ENCODE results near the gene MT3. TPM values are rescaled to one million over a fixed set of nuclear protein-coding genes. Genes with fewer than 3 reads are reported as not detected.
A peak's percentile ranks its signal among the peaks of the same experiment; 100 is the strongest.
"Not testable (repeated sequence)": the region's sequence is repeated elsewhere in the genome, so short reads cannot be mapped to it uniquely, and the experiment has no call there.

The MT3 gene
- total RNA-seq, 4 donors from 2014 or later = not detected

DNA sequence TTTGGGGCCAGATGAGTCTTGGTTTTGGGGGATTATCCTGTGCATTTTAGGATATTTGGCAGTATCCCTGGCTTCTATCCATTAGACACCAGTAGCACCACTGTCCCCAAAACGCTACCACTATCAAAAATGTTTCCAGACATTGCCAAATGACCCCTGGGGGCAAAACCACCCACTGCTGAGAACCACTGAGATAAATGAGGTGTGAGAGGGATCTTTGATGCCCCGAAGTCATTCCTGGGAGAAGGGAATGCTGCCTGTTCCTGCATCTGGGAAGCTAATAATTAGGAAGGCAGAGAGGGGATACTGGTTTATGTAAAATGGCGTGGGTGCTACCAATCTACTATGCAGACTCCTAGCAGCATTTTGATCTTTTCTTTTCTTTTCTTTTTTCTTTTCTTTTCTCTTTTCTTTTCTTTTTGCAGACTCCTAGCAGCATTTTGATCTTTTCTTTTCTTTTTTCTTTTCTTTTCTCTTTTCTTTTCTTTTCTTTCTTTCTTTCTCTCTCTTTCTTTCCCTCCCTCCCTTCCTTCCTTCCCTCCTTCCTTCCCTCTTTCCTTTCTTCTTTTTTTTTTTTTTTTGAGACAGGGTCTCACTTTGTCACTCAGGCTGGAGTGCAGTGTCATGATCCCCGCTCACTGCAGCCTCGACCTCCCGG, 8.8 kb upstream of the MT3 start:
- Histone ChIP-seq H3K36me3 (no peaks in the 10 kb centered on the region), H3K9me3 (no peaks in the 10 kb centered on the region), H3K4me1 (peaks cover 2% of the 10 kb centered on the region), H3K4me3 (no peak overlapping the region), H3K27ac (no peak overlapping the region), H3K27me3 (no peaks in the 10 kb centered on the region)
- DNase-seq (ENCODE audit: low spot score in 2 of 2) = no peak
- 82% methylated on average over 6 of the region's 6 CpGs for WGBS
- TF ChIP-seq EP300 (IDR thresholded peaks at IDR 0.05) = no peak
- TF ChIP-seq, protein P1, sequence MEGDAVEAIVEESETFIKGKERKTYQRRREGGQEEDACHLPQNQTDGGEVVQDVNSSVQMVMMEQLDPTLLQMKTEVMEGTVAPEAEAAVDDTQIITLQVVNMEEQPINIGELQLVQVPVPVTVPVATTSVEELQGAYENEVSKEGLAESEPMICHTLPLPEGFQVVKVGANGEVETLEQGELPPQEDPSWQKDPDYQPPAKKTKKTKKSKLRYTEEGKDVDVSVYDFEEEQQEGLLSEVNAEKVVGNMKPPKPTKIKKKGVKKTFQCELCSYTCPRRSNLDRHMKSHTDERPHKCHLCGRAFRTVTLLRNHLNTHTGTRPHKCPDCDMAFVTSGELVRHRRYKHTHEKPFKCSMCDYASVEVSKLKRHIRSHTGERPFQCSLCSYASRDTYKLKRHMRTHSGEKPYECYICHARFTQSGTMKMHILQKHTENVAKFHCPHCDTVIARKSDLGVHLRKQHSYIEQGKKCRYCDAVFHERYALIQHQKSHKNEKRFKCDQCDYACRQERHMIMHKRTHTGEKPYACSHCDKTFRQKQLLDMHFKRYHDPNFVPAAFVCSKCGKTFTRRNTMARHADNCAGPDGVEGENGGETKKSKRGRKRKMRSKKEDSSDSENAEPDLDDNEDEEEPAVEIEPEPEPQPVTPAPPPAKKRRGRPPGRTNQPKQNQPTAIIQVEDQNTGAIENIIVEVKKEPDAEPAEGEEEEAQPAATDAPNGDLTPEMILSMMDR (IDR thresholded peaks at IDR 0.05) = no peak
- TF ChIP-seq POLR2A (IDR thresholded peaks at IDR 0.05) = no peak
- no peak for TF ChIP-seq POLR2AphosphoS5 (IDR thresholded peaks at IDR 0.05)

DNA sequence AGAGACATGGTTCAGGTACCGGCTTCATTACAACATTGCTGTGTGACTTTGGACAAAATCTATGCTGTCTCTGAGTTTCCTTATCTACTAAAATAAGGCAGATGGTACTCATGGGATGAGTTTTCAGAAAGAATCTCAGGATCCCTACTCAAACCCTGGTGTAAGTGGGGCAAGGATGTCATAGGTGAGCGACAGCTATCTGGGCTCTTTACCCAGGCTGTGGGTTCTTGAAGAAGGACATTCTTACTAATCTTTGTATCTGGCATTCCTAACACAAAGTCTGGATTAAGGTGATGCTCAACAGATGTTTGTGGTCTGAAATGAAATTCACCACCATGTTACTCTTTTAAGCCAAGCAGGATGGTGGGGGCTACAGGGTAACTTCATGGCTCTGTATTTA, 6.4 kb upstream of the MT3 start:
- not testable (repeated sequence) for H3K9me3 ChIP-seq; H3K4me1 ChIP-seq; H3K4me3 ChIP-seq; H3K36me3 ChIP-seq; H3K27me3 ChIP-seq; H3K27ac ChIP-seq; DNase-seq (ENCODE audit: low spot score in 2 of 2)
- WGBS = 89% methylated on average over 2 of the region's 2 CpGs

GRCh38 chr16:56583351-56584168, 5.8 kb upstream of the MT3 start:
- H3K36me3 ChIP-seq = no peaks in the 10 kb centered on the region
- DNase-seq (ENCODE audit: low spot score in 2 of 2) = no peak
- no peaks in the 10 kb centered on the region for H3K4me1 ChIP-seq
- H3K9me3 ChIP-seq = no peaks in the 10 kb centered on the region
- no peak overlapping the region for H3K4me3 ChIP-seq
- TF ChIP-seq, protein P1 (IDR thresholded peaks at IDR 0.05) = no peak
- TF ChIP-seq POLR2A (IDR thresholded peaks at IDR 0.05) = no peak
- TF ChIP-seq POLR2AphosphoS5 (IDR thresholded peaks at IDR 0.05) = no peak
- no peak for TF ChIP-seq EP300 (IDR thresholded peaks at IDR 0.05)
- 80% methylated on average over 11 of the region's 11 CpGs for WGBS
- no peak overlapping the region for H3K27ac ChIP-seq
- H3K27me3 ChIP-seq = peaks cover 5% of the 10 kb centered on the region

GRCh38 chr16:56584276-56584675, 5.1 kb upstream of the MT3 start:
- no peaks in the 10 kb centered on the region for H3K9me3 ChIP-seq
- TF ChIP-seq EP300 (IDR thresholded peaks at IDR 0.05) (no peak), POLR2A (IDR thresholded peaks at IDR 0.05) (no peak), POLR2AphosphoS5 (IDR thresholded peaks at IDR 0.05) (no peak)
- TF ChIP-seq, protein P1 (IDR thresholded peaks at IDR 0.05) = no peak
- H3K36me3 ChIP-seq = no peaks in the 10 kb centered on the region
- H3K4me1 ChIP-seq = peaks cover 5% of the 10 kb centered on the region
- peaks cover 13% of the 10 kb centered on the region for H3K27me3 ChIP-seq
- 98% methylated on average over 11 of the region's 11 CpGs for WGBS
- no peak overlapping the region for H3K27ac ChIP-seq
- H3K4me3 ChIP-seq = no peak overlapping the region
- DNase-seq (ENCODE audit: low spot score in 2 of 2) = no peak

DNA sequence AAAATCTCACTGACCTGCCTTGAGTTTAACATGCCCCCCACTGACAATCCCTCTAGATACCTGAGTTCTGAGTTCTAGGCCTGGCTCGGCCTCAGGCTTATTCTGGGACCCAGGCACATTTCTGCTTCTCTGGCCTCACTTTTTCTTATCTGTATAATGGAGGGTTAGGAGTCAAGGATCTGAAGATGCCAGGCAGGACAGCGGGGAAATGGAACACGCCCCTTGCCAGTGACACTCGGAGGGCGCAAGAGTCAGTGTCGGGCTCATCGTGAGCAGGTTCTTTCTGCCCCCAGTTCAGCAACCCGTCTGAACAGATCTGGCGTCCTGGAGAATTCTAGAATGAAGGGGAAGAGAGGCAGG, 567 bp upstream of the MT3 start:
- TF ChIP-seq, protein P1 (IDR thresholded peaks at IDR 0.05) = no peak
- no peak for TF ChIP-seq EP300 (IDR thresholded peaks at IDR 0.05)
- TF ChIP-seq POLR2AphosphoS5 (IDR thresholded peaks at IDR 0.05) = no peak
- no peak for TF ChIP-seq POLR2A (IDR thresholded peaks at IDR 0.05)
- Histone ChIP-seq H3K27ac (no peak overlapping the region), H3K4me3 (peak overlapping the region; percentile 50), H3K9me3 (no peaks in the 10 kb centered on the region), H3K27me3 (peaks cover 31% of the 10 kb centered on the region), H3K4me1 (peaks cover 12% of the 10 kb centered on the region), H3K36me3 (no peaks in the 10 kb centered on the region)
- WGBS = 29% methylated on average over 9 of the region's 9 CpGs
- no peak for DNase-seq (ENCODE audit: low spot score in 2 of 2)

Data from suprapubic skin (tissue), 4 donors.